OCI-LY3 (cell line): ENCODE results near the gene METTL24.

ENCODE experiments used
- H2AFZ ChIP-seq: fragments of 200-600, 300-600 bp; shearing (Covaris generic); 2 replicates; pipeline ENCODE4 v1.6.0; 2014; ENCODE audit warnings: antibody characterized with exemption, low read depth, low read length
- H3K27ac ChIP-seq: fragments of 200-600, 300-600 bp; sonication (generic); 2 replicates; pipeline ENCODE4 v1.5.1; 2014; ENCODE audit warnings: mild to moderate bottlenecking, low read length, moderate library complexity, mixed read lengths
- H3K27me3 ChIP-seq: fragments of 200-600, 300-600 bp; sonication (generic); 2 replicates; pipeline ENCODE4 v1.6.1; 2014; ENCODE audit warnings: low read depth, low read length, mixed read lengths
- H3K36me3 ChIP-seq: fragments of 200-600, 300-600 bp; sonication (generic); replicated peaks from 2 replicates; pipeline ENCODE3; 2014; ENCODE audit warnings: low read depth, low read length, mixed read lengths
- H3K4me1 ChIP-seq: fragments of 300-600, 200-600 bp; sonication (generic); 2 replicates; pipeline ENCODE4 v1.6.1; 2014; ENCODE audit warnings: low read length, mixed read lengths
- H3K4me2 ChIP-seq: fragments of 200-600, 300-600 bp; sonication (generic); 2 replicates; pipeline ENCODE4 v1.6.1; 2014; ENCODE audit warnings: low read length, mixed read lengths
- H3K4me3 ChIP-seq: fragments of 300-600, 200-600 bp; sonication (generic); 2 replicates; pipeline ENCODE4 v1.5.1; 2014; ENCODE audit warnings: antibody characterized with exemption, mild to moderate bottlenecking, low read length, moderate library complexity
- H3K79me2 ChIP-seq: fragments of 300-600, 200-600 bp; shearing (Covaris generic); 2 replicates; pipeline ENCODE4 v1.6.1; 2014; ENCODE audit warnings: mild to moderate bottlenecking, low read length, mixed read lengths
- H3K9ac ChIP-seq: fragments of 300-600, 200-600 bp; shearing (Covaris generic); 2 replicates; pipeline ENCODE4 v1.6.0; 2014; ENCODE audit warnings: mild to moderate bottlenecking, low read length, moderate library complexity
- H3K9me3 ChIP-seq: fragments of 200-600, 300-600 bp; shearing (Covaris generic); 2 replicates; pipeline ENCODE4 v1.6.1; 2014; ENCODE audit warnings: low read length, mixed read lengths; ENCODE audit not compliant: insufficient read depth
- H4K20me1 ChIP-seq: fragments of 200-600, 300-600 bp; sonication (generic); 2 replicates; pipeline ENCODE4 v1.6.1; 2016; ENCODE audit warnings: low read length, mixed read lengths; ENCODE audit not compliant: insufficient read depth
- CTCF ChIP-seq: fragments of 200-600, 300-600 bp; sonication (generic); IDR thresholded peaks from 2 replicates; pipeline ENCODE4 v1.5.1; 2014; ENCODE audit warnings: antibody characterized with exemption, low read length, low read depth
- EZH2phosphoT487 ChIP-seq: fragments of 200-600 bp; shearing (Covaris generic); IDR thresholded peaks from 2 replicates; pipeline ENCODE4 v1.6.1; 2018; ENCODE audit warnings: antibody characterized with exemption, mixed run types, low read depth

Gene METTL24

GRCh38 chr6:110265273-110265672 is 92.9 kb downstream of the METTL24 start:
- H3K36me3 ChIP-seq = no peaks in the 10 kb centered on the region
- no peak overlapping the region for H3K27ac ChIP-seq
- no peaks in the 10 kb centered on the region for H3K27me3 ChIP-seq
- no peaks in the 10 kb centered on the region for H3K79me2 ChIP-seq
- peaks cover 4% of the 10 kb centered on the region; the same call in 1 of the 2 replicates for H3K4me1 ChIP-seq
- H3K9ac ChIP-seq = no peak overlapping the region
- no peak overlapping the region for H2AFZ ChIP-seq
- TF ChIP-seq EZH2phosphoT487 (no peak), CTCF (no peak)
- H4K20me1 ChIP-seq = no peaks in the 10 kb centered on the region
- no peak overlapping the region for H3K4me2 ChIP-seq
- no peak overlapping the region for H3K4me3 ChIP-seq
- no peaks in the 10 kb centered on the region for H3K9me3 ChIP-seq

GRCh38 chr6:110256366-110256765 is 101.8 kb downstream of the METTL24 start:
- Histone ChIP-seq H3K36me3 (no peaks in the 10 kb centered on the region), H3K27ac (no peak overlapping the region), H3K79me2 (no peaks in the 10 kb centered on the region), H2AFZ (no peak overlapping the region), H4K20me1 (no peaks in the 10 kb centered on the region), H3K9ac (no peak overlapping the region), H3K4me1 (no peaks in the 10 kb centered on the region), H3K4me2 (no peak overlapping the region), H3K9me3 (no peaks in the 10 kb centered on the region), H3K27me3 (no peaks in the 10 kb centered on the region), H3K4me3 (no peak overlapping the region)
- no peak for TF ChIP-seq EZH2phosphoT487
- no peak for TF ChIP-seq CTCF

GRCh38 chr6:110255211-110255750 is 102.9 kb downstream of the METTL24 start:
- no peaks in the 10 kb centered on the region for H3K27me3 ChIP-seq
- TF ChIP-seq EZH2phosphoT487 (no peak), CTCF (no peak)
- H3K4me3 ChIP-seq = no peak overlapping the region
- H4K20me1 ChIP-seq = no peaks in the 10 kb centered on the region
- no peaks in the 10 kb centered on the region for H3K36me3 ChIP-seq
- no peaks in the 10 kb centered on the region for H3K4me1 ChIP-seq
- H3K9me3 ChIP-seq = no peaks in the 10 kb centered on the region
- H3K79me2 ChIP-seq = no peaks in the 10 kb centered on the region
- no peak overlapping the region for H2AFZ ChIP-seq
- no peak overlapping the region for H3K4me2 ChIP-seq
- H3K27ac ChIP-seq = no peak overlapping the region
- H3K9ac ChIP-seq = no peak overlapping the region

DNA sequence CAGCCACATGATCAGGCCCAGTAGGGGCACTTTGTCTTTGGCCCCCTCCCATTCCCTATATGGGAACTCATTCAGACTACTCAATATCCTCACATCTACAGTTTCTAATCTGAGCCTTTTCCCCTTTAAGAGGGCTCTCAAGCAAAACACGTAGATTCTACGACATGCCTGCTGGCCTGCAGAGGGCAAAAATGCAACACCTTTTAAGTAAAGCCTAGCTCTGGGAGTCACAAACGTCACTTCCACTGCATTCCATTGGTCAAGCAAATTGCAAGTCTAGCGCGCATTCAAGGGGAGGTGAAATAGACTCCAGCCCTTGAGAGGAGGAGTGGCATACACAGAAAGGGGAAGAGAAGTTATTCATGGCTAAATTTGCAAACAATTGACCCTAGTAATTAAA is 107.3 kb downstream of the METTL24 start:
- TF ChIP-seq EZH2phosphoT487 (no peak), CTCF (no peak)
- Histone ChIP-seq H2AFZ (no peak overlapping the region), H3K9me3 (no peaks in the 10 kb centered on the region), H4K20me1 (no peaks in the 10 kb centered on the region), H3K4me3 (no peak overlapping the region), H3K9ac (no peak overlapping the region), H3K27ac (no peak overlapping the region), H3K4me1 (no peaks in the 10 kb centered on the region), H3K27me3 (no peaks in the 10 kb centered on the region), H3K4me2 (no peak overlapping the region), H3K79me2 (no peaks in the 10 kb centered on the region), H3K36me3 (no peaks in the 10 kb centered on the region)
